ENCODE measurements around the gene CARMIL1.
"Not testable (repeated sequence)": the region's sequence is repeated elsewhere in the genome, so short reads cannot be mapped to it uniquely, and the experiment has no call there.

The CARMIL1 gene

DNA sequence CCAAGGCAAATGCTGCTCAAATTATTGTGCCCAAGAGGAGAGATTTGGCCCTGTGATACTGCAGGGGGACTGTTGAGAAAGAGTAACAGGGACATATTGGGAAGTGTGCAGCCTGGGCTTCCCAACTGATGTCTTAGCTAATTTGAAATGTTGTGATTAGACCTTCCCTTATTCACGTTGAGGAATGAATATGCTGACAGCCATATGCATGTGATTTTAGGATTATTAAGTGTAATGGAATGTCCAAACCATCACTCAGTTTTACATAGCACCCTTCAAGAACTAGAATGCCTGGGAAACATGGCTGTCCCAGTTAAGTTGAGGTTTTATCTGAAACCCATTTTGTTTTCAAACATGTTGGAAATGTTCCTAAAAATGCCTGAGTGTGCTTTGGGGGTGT, 81.4 kb downstream of the CARMIL1 start:
- no peak for DNase-seq
- no peak for ATAC-seq (replicated peaks)
- H3K27ac Mint-ChIP-seq = no peak overlapping the region

DNA sequence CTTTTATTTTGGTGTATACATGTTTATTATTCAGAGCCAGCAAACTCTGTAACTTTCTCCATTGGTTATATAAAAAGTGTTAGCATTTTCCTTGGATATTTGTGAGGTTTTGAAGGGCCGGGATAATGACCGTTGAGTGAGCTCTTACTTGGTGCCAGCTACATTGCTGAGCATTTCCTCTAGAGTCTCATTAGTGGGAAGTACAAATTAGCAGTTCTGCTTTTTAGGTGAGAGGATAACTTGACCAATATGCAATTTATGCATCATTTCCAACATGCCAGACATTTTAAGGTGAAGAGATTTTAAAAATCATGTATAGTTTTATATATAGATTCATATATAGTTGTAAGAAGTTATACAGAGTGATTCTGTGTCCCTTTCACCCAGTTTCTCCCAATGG, 84.3 kb downstream of the CARMIL1 start:
- ATAC-seq (replicated peaks) (no peak), DNase-seq (no peak)
- Mint-ChIP-seq H3K27ac (no peak overlapping the region), H3K27me3 (peaks cover 0 to 17% of the 10 kb centered on the region in 2 donors), H3K36me3 (ENCODE audit: insufficient read depth) (no peaks in the 10 kb centered on the region), H3K4me3 (no peak overlapping the region), H3K9me3 (no peaks in the 10 kb centered on the region), H3K4me1 (ENCODE audit: low read depth in 2 of 2) (peaks cover 20 to 27% of the 10 kb centered on the region in 2 donors)

More for the DNA sequence above, 81.4 kb downstream of the CARMIL1 start:
- H3K4me1 Mint-ChIP-seq (ENCODE audit: low read depth in 2 of 2) = peaks cover 0 to 2% of the 10 kb centered on the region in 2 donors
- no peak overlapping the region for H3K4me3 Mint-ChIP-seq
- H3K36me3 Mint-ChIP-seq (ENCODE audit: insufficient read depth) = no peaks in the 10 kb centered on the region
- H3K27me3 Mint-ChIP-seq = peaks cover 0 to 27% of the 10 kb centered on the region in 2 donors
- no peaks in the 10 kb centered on the region for H3K9me3 Mint-ChIP-seq

DNA sequence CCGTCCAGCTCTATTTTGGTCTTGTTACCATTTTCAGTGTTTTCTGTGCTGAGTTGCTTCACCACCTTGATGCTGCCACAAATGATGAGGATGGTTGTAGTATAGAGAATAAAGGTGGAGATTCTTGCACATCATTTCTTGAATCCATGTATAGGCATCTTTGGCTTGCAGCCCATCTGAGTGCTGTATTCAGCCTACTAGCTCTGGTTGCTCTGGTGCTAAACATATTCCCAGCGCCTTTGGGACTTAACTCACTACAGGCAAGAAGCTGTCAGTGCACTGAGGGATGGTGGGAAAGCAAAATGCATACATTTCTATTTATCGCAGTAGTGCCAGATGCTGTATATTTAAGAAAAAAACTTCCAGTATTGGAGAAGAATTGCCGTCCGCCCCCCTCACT, 86.0 kb downstream of the CARMIL1 start:
- H3K27me3 Mint-ChIP-seq = peaks cover 0 to 3% of the 10 kb centered on the region in 2 donors
- DNase-seq (no peak), ATAC-seq (replicated peaks) (no peak)
- H3K4me3 Mint-ChIP-seq = no peak overlapping the region
- peaks cover 24 to 42% of the 10 kb centered on the region in 2 donors for H3K4me1 Mint-ChIP-seq (ENCODE audit: low read depth in 2 of 2)
- no peaks in the 10 kb centered on the region for H3K9me3 Mint-ChIP-seq
- no peaks in the 10 kb centered on the region for H3K36me3 Mint-ChIP-seq (ENCODE audit: insufficient read depth)
- peak overlapping the region in 1 of 2 donors; percentile 55 for H3K27ac Mint-ChIP-seq

DNA sequence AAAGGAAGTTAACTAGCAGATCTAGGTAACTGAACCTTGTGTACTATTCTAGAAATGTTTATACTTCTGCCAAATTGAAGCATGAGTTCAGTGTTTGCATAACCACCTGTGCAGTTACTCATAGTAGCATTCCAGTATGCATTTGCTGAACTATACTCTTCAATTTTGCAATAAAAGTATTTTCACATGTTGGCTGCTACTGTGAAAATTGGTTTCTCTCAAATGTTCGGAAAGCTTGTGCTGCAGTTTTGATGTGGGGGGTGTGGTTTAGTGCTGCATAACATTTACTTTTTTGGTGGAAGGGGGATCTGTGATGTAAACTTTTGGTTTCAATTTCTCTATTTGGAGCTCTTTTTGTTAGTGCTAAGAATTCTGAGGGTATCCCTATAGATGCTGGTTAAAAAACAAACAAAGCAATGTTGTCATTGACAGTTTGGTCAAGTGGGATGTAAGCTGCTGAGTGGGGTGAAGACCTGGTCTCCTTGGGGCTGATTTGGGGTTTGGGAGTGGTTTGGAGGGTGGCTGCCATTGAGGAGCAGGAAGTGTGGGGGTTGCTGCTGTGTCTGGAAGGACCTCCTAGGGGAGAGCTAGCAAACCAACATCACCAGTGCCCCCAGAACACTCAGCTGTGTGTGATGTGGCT, 87.8 kb downstream of the CARMIL1 start:
- Mint-ChIP-seq H3K36me3 (ENCODE audit: insufficient read depth) (no peaks in the 10 kb centered on the region), H3K27me3 (no peaks in the 10 kb centered on the region), H3K4me1 (ENCODE audit: low read depth in 2 of 2) (peaks cover 27 to 45% of the 10 kb centered on the region in 2 donors)

DNA sequence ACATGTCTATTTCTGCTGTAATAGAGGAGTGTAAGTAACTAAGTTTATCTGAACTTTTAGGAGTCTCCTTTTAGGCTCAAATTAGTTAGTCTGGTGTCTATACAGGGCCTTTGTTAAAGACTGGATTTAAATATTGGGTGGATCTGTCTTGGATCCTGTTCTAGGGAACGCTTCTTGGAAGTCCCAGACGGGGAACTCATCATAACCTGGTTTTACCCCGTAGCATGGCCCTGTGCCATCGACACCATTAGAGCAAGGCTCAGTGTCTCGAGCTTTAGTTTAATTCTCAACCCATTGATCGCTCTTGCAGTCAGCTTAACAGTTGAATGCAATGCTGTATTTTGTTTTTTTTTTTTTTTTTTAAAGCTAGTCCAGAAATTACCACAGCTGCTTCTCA, 89.9 kb downstream of the CARMIL1 start:
- Mint-ChIP-seq H3K4me3 (peak overlapping the region in 1 of 2 donors; percentile 70), H3K4me1 (ENCODE audit: low read depth in 2 of 2) (peaks cover 27 to 50% of the 10 kb centered on the region in 2 donors), H3K36me3 (ENCODE audit: insufficient read depth) (no peaks in the 10 kb centered on the region), H3K27ac (peak overlapping the region in 1 of 2 donors; percentile 96), H3K27me3 (peaks cover 0 to 7% of the 10 kb centered on the region in 2 donors), H3K9me3 (peaks cover 0 to 5% of the 10 kb centered on the region in 2 donors)
- DNase-seq (no peak), ATAC-seq (replicated peaks) (no peak)

More for the DNA sequence above, 87.8 kb downstream of the CARMIL1 start:
- Mint-ChIP-seq H3K27ac (peak overlapping the region; percentile 69 to 96), H3K4me3 (peak overlapping the region; percentile 58 to 70), H3K9me3 (no peaks in the 10 kb centered on the region)
- peak in 2 of 3 experiments; percentile 1 to 31 for DNase-seq
- peak; percentile 69 for ATAC-seq (replicated peaks)

DNA sequence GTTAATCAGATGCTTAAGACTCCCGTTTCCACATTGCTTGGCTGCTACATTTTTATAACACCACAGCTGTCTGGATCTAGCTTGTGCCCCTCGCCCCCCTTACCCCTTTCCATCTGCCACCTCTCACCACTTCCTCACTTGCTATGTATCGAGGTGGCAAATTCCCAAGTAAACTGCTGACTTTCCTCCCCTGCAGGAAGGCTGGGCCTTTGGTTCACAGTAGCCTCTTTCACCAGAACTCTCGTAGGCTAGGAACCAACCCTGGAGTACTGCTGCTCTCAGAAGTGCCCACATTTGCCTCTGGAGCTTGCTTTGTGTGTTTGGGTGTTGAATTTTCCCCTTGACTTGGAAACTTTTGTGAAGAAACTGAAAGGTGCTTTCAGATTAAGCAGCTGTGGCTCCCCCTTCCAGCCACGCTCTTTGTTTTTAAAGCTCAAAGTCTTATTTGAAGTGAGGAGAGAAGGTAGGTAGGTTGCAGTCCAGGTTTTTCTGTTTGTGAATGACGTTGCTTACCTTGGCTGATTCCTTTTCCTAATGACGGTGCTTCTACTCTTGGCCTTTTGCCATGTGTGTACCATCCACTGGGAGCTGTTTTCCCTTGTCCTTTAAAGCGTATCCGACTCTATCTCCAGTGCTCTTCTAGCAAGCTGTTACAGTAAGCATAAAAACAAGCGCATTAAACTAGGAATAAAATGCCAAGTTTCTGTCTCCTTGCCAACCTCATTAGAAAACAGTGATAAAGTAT, 90.4 kb downstream of the CARMIL1 start:
- Mint-ChIP-seq H3K4me1 (ENCODE audit: low read depth in 2 of 2) (peaks cover 27 to 50% of the 10 kb centered on the region in 2 donors), H3K27me3 (peaks cover 0 to 13% of the 10 kb centered on the region in 2 donors), H3K4me3 (peak overlapping the region; percentile 31 to 57), H3K27ac (peak overlapping the region in 1 of 2 donors; percentile 75), H3K9me3 (peaks cover 0 to 11% of the 10 kb centered on the region in 2 donors), H3K36me3 (ENCODE audit: insufficient read depth) (no peaks in the 10 kb centered on the region)
- DNase-seq (no peak), ATAC-seq (replicated peaks) (no peak)

DNA sequence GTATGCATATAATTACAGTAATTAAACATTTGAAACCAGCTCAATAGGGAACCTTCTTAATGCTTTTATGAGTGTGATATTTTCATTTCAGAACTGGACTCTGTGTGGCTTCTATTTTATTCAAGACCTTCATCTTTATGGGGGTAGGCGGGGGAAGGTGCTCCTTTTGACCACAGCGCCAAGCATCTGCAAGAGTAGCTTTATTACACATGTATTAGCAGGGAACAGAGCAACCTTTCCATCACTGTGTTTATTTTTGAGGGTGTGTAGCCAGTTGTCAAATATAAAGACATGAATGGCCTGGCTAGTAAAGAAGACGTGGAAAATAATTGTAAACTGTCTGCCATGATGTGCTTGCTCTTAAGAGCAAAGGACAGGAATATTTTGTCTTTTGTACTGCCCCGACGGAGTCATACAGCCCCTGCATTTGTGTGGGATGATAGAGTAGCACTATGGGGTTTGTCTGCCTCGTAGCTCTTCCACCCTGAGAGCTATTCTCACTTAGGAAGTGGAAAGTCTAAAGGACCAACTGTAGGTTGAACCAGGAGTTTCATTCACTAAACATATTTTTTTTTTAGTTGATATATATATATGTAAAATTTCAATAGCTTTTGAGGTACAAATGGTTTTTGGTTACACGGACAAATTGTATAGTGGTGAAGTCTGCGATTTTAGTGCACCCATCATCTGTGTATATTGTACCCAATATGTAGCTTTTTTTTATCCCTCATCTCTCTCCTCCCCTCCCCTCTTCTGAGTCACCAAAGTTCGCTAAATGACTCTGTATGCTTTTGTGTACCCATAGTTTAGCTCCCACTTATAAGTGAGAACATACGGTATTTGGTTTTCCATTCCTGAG, 91.2 kb downstream of the CARMIL1 start:
- ATAC-seq (replicated peaks) (no peak), DNase-seq (no peak)
- H3K36me3 Mint-ChIP-seq (ENCODE audit: insufficient read depth) = no peaks in the 10 kb centered on the region
- H3K27ac Mint-ChIP-seq = peak overlapping the region in 1 of 2 donors; percentile 75
- H3K27me3 Mint-ChIP-seq = peaks cover 0 to 21% of the 10 kb centered on the region in 2 donors
- H3K4me3 Mint-ChIP-seq = peak overlapping the region in 1 of 2 donors; percentile 57
- H3K4me1 Mint-ChIP-seq (ENCODE audit: low read depth in 2 of 2) = peaks cover 27 to 50% of the 10 kb centered on the region in 2 donors
- peaks cover 0 to 19% of the 10 kb centered on the region in 2 donors for H3K9me3 Mint-ChIP-seq

DNA sequence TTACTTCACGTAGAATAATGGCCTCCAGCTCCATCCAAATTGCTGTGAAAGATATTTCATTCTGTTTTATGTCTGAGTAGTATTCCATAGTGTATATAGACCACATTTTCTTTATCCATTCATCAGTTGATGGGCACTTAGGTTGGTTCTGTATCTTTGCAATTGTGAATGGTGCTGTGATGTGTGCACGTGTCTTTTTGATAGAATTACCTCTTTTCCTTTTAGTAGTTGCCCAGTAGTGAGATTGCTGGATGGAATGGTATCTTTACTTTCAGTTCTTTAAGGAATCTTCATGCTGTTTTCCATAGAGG, 91.8 kb downstream of the CARMIL1 start:
- Mint-ChIP-seq H3K27ac (no peak overlapping the region), H3K9me3 (peaks cover 0 to 23% of the 10 kb centered on the region in 2 donors), H3K4me1 (ENCODE audit: low read depth in 2 of 2) (peaks cover 27 to 45% of the 10 kb centered on the region in 2 donors), H3K4me3 (peak overlapping the region in 1 of 2 donors; percentile 57), H3K36me3 (ENCODE audit: insufficient read depth) (no peaks in the 10 kb centered on the region), H3K27me3 (peaks cover 0 to 25% of the 10 kb centered on the region in 2 donors)
- DNase-seq = no peak
- no peak for ATAC-seq (replicated peaks)

DNA sequence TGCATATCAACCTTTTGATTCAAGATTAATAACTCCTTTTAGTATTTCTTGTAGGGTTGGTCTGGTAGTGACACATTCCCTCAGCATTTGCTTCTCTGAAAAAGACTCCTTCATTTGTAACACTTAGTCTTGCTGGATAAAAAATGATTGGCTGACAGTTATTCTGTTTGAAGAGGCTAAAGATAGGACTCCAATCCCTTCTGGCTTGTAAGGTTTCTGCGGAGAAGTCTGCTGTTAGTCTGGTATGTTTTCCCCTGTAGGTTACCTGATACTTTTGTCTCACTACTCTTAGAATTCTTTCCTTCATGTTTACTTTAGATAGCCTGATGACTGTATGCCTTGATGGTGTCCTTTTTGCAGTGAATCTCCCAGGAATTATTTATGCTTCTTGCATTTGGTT, 96.0 kb downstream of the CARMIL1 start:
- Mint-ChIP-seq H3K36me3 (ENCODE audit: insufficient read depth) (no peaks in the 10 kb centered on the region), H3K27me3 (peaks cover 0 to 58% of the 10 kb centered on the region in 2 donors), H3K4me1 (ENCODE audit: low read depth in 2 of 2) (peaks cover 4 to 13% of the 10 kb centered on the region in 2 donors), H3K9me3 (peaks cover 0 to 23% of the 10 kb centered on the region in 2 donors), H3K4me3 (no peak overlapping the region), H3K27ac (no peak overlapping the region)
- DNase-seq (no peak), ATAC-seq (replicated peaks) (no peak)

DNA sequence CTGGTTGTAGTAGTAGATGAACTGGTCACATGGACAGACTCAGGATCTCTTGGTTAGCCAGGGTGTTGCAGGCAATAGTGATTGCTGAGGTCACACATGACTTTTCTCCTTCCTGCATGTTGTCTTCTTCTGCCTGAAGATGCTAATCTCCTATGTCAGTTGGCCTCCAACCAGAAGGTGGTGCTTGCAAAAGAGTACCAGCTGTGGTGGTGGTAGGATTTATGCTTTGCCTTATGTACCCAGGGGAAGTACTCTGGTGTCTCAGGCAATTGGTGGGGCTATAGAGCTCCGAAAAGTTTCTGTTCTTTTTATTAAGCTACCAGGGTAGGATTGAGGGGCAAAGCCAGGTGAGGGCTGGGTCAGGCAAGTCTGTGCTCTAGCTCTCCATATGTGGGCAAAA, 98.5 kb downstream of the CARMIL1 start:
- peaks cover 0 to 23% of the 10 kb centered on the region in 2 donors for H3K9me3 Mint-ChIP-seq
- H3K27me3 Mint-ChIP-seq = peaks cover 0 to 77% of the 10 kb centered on the region in 2 donors
- H3K4me1 Mint-ChIP-seq (ENCODE audit: low read depth in 2 of 2) = peaks cover 0 to 9% of the 10 kb centered on the region in 2 donors
- no peaks in the 10 kb centered on the region for H3K36me3 Mint-ChIP-seq (ENCODE audit: insufficient read depth)
- DNase-seq (no peak), ATAC-seq (replicated peaks) (no peak)
- H3K4me3 Mint-ChIP-seq = no peak overlapping the region
- H3K27ac Mint-ChIP-seq = no peak overlapping the region

DNA sequence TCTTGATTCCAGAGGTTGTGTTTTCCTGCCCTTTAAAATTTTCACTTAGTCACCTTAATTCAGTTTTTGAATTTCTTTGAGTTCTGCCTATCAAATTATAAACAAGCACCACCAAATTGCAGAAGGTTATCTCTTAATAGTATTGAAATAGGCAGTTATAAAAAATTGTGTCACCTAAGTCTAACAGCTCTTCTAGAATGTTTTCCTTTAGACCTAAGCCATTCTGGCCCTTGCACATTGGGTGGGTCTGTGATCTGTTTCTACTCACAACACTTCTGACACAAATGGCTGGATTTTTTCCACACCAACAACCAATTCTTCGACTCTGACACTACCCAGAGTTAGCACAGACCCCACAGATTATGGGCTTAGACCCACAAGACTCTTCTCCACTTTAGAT, 101.9 kb downstream of the CARMIL1 start:
- no peak overlapping the region for H3K27ac Mint-ChIP-seq
- H3K9me3 Mint-ChIP-seq = no peaks in the 10 kb centered on the region
- DNase-seq (no peak), ATAC-seq (replicated peaks) (no peak)
- H3K4me1 Mint-ChIP-seq (ENCODE audit: low read depth in 2 of 2) = peaks cover 0 to 4% of the 10 kb centered on the region in 2 donors
- H3K4me3 Mint-ChIP-seq = no peak overlapping the region
- H3K36me3 Mint-ChIP-seq (ENCODE audit: insufficient read depth) = no peaks in the 10 kb centered on the region
- peaks cover 0 to 62% of the 10 kb centered on the region in 2 donors for H3K27me3 Mint-ChIP-seq

DNA sequence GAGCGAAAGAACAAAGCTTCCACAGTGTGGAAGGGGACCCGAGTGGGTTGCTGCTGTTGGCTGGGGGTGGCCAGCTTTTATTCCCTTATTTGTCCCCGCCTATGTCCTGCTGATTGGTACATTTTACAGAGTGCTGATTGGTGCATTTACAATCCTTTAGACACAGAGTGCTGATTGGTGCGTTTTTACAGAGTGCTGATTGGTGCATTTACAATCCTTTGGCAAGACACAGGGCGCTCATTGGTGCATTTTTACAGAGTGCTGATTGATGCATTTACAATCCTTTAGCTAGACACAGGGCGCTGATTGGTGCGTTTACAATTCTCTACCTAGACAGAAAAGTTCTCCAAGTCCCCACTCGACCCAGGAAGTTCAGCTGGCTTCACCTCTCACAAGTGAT, 103.3 kb downstream of the CARMIL1 start:
- not testable (repeated sequence) for DNase-seq; H3K4me3 Mint-ChIP-seq; H3K9me3 Mint-ChIP-seq; ATAC-seq (replicated peaks); H3K27ac Mint-ChIP-seq; H3K36me3 Mint-ChIP-seq (ENCODE audit: insufficient read depth); H3K4me1 Mint-ChIP-seq (ENCODE audit: low read depth in 2 of 2)
- H3K27me3 Mint-ChIP-seq = peaks cover 0 to 53% of the 10 kb centered on the region in 2 donors

DNA sequence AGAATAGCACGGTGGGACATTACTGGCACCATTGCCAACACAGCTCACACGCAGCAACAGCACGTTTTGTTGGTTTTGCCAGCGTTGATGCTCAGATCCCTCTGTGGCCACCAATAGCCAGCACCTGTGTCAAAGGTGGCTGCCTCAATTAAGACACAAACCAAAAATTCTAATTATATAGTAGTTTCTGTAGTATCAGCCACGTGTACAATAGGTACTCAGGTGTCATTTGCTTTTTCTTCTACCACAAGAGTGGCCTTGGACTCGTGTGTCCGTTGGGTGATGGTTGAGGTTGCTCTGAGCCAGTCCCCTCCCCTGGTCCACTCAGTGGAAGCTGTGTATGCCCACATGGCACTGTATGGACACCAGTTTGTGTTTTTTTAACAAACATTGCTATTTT, 105.1 kb downstream of the CARMIL1 start:
- H3K9me3 Mint-ChIP-seq = no peaks in the 10 kb centered on the region
- no peaks in the 10 kb centered on the region for H3K4me1 Mint-ChIP-seq (ENCODE audit: low read depth in 2 of 2)
- peaks cover 0 to 36% of the 10 kb centered on the region in 2 donors for H3K27me3 Mint-ChIP-seq
- H3K4me3 Mint-ChIP-seq = no peak overlapping the region
- no peak overlapping the region for H3K27ac Mint-ChIP-seq
- no peaks in the 10 kb centered on the region for H3K36me3 Mint-ChIP-seq (ENCODE audit: insufficient read depth)
- no peak for DNase-seq
- ATAC-seq (replicated peaks) = no peak
